Measurements from ENCODE around the gene TPK1. TPM values are rescaled to one million over a fixed set of nuclear protein-coding genes. Genes with fewer than 3 reads are reported as not detected.

Gene TPK1
- total RNA-seq, 1 experiment from 2014 or later = 3.3 TPM

DNA sequence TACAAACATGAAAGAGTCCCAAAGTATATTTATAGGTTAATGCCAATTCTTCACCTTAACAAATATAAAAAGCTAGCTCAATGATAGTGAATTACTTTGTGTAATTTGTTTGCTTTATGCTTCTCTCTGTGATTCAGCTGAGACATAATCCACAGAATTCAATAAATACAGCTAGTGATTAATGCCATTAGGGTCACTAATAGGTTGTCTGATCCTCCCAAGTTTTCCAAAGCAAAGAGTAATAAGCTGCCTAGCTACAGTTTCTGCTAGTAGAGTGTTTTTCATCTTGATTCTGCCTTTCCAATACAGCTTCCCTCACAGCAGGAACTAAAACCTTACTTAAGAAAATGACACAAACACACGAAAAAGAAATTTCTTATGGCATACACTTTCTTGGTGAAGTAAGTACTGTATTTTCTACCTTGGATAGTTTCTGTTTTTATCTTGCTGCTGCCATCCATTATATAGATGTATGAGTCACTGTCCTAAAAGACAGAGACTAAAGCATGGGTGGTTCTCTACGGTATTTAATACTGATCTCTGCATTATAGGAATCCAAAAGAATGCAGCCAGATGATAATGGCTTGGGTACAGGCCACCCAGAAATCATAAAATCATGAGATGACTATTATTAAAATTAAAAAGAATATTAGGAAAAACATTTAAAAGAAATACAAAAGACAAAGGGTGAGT lies 170.0 kb downstream of the TPK1 start:
- H3K27me3 ChIP-seq (ENCODE audit: control insufficient read depth, insufficient read depth, low read length) = no peaks in the 10 kb centered on the region
- intact Hi-C loops (cut with micrococcal nuclease; ENCODE audit: unreplicated experiment) = no loop called here
- in situ Hi-C loops (cut with HindIII; ENCODE audit: low pct_unique_long_range_greater_than_20kb, low sequenced_read_pairs) = no loop called here
- DNase-seq (ENCODE audit: low read depth, low spot score) (no peak), ATAC-seq (no peak)
- no peak overlapping the region for H3K27ac ChIP-seq (ENCODE audit: low read length)
- ChIA-PET POLR2A (no interaction called here), CTCF (no interaction called here)
- TF ChIP-seq POLR2AphosphoS5 (IDR thresholded peaks at IDR 0.05; ENCODE audit: low read depth, low read length) (no peak), SIN3A (IDR thresholded peaks at IDR 0.05; ENCODE audit: borderline replicate concordance, insufficient read depth, low read depth, low read length) (no peak), TCF7L2 (IDR thresholded peaks at IDR 0.05; ENCODE audit: low read depth, low read length) (no peak)
- TF ChIP-seq, protein P1, sequence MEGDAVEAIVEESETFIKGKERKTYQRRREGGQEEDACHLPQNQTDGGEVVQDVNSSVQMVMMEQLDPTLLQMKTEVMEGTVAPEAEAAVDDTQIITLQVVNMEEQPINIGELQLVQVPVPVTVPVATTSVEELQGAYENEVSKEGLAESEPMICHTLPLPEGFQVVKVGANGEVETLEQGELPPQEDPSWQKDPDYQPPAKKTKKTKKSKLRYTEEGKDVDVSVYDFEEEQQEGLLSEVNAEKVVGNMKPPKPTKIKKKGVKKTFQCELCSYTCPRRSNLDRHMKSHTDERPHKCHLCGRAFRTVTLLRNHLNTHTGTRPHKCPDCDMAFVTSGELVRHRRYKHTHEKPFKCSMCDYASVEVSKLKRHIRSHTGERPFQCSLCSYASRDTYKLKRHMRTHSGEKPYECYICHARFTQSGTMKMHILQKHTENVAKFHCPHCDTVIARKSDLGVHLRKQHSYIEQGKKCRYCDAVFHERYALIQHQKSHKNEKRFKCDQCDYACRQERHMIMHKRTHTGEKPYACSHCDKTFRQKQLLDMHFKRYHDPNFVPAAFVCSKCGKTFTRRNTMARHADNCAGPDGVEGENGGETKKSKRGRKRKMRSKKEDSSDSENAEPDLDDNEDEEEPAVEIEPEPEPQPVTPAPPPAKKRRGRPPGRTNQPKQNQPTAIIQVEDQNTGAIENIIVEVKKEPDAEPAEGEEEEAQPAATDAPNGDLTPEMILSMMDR (IDR thresholded peaks at IDR 0.05) = no peak
- TF ChIP-seq, protein P2, sequence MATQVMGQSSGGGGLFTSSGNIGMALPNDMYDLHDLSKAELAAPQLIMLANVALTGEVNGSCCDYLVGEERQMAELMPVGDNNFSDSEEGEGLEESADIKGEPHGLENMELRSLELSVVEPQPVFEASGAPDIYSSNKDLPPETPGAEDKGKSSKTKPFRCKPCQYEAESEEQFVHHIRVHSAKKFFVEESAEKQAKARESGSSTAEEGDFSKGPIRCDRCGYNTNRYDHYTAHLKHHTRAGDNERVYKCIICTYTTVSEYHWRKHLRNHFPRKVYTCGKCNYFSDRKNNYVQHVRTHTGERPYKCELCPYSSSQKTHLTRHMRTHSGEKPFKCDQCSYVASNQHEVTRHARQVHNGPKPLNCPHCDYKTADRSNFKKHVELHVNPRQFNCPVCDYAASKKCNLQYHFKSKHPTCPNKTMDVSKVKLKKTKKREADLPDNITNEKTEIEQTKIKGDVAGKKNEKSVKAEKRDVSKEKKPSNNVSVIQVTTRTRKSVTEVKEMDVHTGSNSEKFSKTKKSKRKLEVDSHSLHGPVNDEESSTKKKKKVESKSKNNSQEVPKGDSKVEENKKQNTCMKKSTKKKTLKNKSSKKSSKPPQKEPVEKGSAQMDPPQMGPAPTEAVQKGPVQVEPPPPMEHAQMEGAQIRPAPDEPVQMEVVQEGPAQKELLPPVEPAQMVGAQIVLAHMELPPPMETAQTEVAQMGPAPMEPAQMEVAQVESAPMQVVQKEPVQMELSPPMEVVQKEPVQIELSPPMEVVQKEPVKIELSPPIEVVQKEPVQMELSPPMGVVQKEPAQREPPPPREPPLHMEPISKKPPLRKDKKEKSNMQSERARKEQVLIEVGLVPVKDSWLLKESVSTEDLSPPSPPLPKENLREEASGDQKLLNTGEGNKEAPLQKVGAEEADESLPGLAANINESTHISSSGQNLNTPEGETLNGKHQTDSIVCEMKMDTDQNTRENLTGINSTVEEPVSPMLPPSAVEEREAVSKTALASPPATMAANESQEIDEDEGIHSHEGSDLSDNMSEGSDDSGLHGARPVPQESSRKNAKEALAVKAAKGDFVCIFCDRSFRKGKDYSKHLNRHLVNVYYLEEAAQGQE (IDR thresholded peaks at IDR 0.05; ENCODE audit: insufficient read depth in 1 of 2, low read depth in 2 of 2, low read length in 1 of 2) = no peak
- no peaks in the 10 kb centered on the region for H3K36me3 ChIP-seq (ENCODE audit: control insufficient read depth, insufficient read depth, low read length)
- BruUV-seq (replicated peaks) = no TSS peak
- H3K4me3 ChIP-seq (ENCODE audit: low read depth in 2 of 2, low read length in 2 of 2) = no peak overlapping the region
- no peaks in the 10 kb centered on the region for H3K9me3 ChIP-seq (ENCODE audit: control insufficient read depth, insufficient read depth, low read depth, low read length)
- H3K4me1 ChIP-seq (ENCODE audit: control insufficient read depth, insufficient read depth, low read length) = no peaks in the 10 kb centered on the region

DNA sequence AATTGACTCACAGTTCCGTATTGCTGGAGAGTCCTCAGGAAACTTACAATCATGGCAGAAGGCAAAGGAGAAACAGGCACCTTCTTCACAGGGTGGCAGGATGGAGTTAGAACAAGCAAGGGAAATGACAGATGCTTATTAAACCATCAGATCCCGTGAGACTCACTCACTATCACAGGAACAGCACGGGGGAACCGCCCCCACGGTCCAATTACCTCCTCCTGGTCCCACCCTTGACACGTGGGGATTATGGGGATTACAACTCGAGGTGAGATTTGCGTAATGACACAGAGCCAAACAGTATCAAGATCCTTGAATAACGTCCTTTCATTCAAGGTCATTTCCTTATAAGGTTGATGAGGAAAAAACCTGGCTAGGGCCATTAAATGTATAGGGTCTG lies 176.6 kb downstream of the TPK1 start:
- ATAC-seq (no peak), DNase-seq (ENCODE audit: low read depth, low spot score) (no peak)
- in situ Hi-C loops (cut with HindIII; ENCODE audit: low pct_unique_long_range_greater_than_20kb, low sequenced_read_pairs) (no loop called here), intact Hi-C loops (cut with micrococcal nuclease; ENCODE audit: unreplicated experiment) (no loop called here)
- H3K27me3 ChIP-seq (ENCODE audit: control insufficient read depth, insufficient read depth, low read length) = no peaks in the 10 kb centered on the region
- POLR2A ChIA-PET = no interaction called here
- H3K36me3 ChIP-seq (ENCODE audit: control insufficient read depth, insufficient read depth, low read length) = no peaks in the 10 kb centered on the region
- H3K9me3 ChIP-seq (ENCODE audit: control insufficient read depth, insufficient read depth, low read depth, low read length) = no peaks in the 10 kb centered on the region
- no peak overlapping the region for H3K27ac ChIP-seq (ENCODE audit: low read length)
- TF ChIP-seq TCF7L2 (IDR thresholded peaks at IDR 0.05; ENCODE audit: low read depth, low read length) = no peak
- no peak for TF ChIP-seq SIN3A (IDR thresholded peaks at IDR 0.05; ENCODE audit: borderline replicate concordance, insufficient read depth, low read depth, low read length)
- TF ChIP-seq, protein P2 (IDR thresholded peaks at IDR 0.05; ENCODE audit: insufficient read depth in 1 of 2, low read depth in 2 of 2, low read length in 1 of 2) = no peak
- no peak for TF ChIP-seq POLR2AphosphoS5 (IDR thresholded peaks at IDR 0.05; ENCODE audit: low read depth, low read length)
- TF ChIP-seq, protein P1 (IDR thresholded peaks at IDR 0.05) = no peak
- no peaks in the 10 kb centered on the region for H3K4me1 ChIP-seq (ENCODE audit: control insufficient read depth, insufficient read depth, low read length)
- CTCF ChIA-PET = no interaction called here
- no TSS peak for BruUV-seq (replicated peaks)
- no peak overlapping the region for H3K4me3 ChIP-seq (ENCODE audit: low read depth in 2 of 2, low read length in 2 of 2)

All from Panc1 (cell line).